Esophagus muscularis mucosa (tissue), 4 donors: ENCODE results near the gene CNTN2.

ENCODE experiments used
- EP300 ChIP-seq: sonication (generic); formaldehyde crosslinking; IDR thresholded peaks from one replicate; pipeline ENCODE4 v1.6.1; 2017; ENCODE audit warnings: antibody characterized with exemption
- POLR2A ChIP-seq: fragments of 450-650 bp; IDR thresholded peaks from one replicate; pipeline ENCODE4 v1.6.1; 2017; ENCODE audit warnings: antibody characterized with exemption, moderate library complexity, mild to moderate bottlenecking, low read depth
- TF ChIP-seq, protein P1 (sequence below), 3 experiments: fragments of 200-600 bp in 2 of 3; fragments of 450-650 bp in 1 of 3; sonication (generic) in 2 of 3; IDR thresholded peaks; one replicate each; pipeline ENCODE4 v1.5.1; 2017 to 2019; ENCODE audit warnings: antibody characterized with exemption in 3 of 3, mild to moderate bottlenecking in 2 of 3, moderate library complexity in 1 of 3

DNA sequence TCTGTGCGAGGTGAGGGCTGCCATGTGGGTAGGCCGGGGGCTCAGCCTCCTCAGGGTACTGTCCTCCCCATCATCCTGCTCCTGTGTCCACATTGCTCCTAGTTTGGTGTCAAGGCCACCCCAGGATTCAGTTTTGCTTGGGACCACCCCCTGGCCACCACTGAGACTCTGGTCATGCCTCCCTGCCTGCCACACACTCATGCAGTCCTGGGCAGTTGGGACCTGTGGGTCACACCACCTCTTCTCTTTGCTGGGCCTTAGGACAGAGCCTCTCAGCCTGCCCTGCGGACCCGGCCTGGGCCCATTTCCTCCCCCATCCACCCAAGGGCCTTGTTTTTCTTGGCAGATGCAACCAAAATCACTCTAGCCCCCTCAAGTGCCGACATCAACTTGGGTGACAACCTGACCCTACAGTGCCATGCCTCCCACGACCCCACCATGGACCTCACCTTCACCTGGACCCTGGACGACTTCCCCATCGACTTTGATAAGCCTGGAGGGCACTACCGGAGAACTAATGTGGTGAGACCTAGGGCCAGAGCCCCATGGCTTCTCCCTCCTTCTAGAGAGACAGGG is 21.8 kb downstream of the CNTN2 start:
- TF ChIP-seq, protein P1, sequence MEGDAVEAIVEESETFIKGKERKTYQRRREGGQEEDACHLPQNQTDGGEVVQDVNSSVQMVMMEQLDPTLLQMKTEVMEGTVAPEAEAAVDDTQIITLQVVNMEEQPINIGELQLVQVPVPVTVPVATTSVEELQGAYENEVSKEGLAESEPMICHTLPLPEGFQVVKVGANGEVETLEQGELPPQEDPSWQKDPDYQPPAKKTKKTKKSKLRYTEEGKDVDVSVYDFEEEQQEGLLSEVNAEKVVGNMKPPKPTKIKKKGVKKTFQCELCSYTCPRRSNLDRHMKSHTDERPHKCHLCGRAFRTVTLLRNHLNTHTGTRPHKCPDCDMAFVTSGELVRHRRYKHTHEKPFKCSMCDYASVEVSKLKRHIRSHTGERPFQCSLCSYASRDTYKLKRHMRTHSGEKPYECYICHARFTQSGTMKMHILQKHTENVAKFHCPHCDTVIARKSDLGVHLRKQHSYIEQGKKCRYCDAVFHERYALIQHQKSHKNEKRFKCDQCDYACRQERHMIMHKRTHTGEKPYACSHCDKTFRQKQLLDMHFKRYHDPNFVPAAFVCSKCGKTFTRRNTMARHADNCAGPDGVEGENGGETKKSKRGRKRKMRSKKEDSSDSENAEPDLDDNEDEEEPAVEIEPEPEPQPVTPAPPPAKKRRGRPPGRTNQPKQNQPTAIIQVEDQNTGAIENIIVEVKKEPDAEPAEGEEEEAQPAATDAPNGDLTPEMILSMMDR (IDR thresholded peaks at IDR 0.05) = no peak
- TF ChIP-seq POLR2A (no peak), EP300 (no peak)
